IgD-negative memory B cell (primary cell): Measurements from ENCODE around the gene CNPPD1. TPM values are rescaled to one million over a fixed set of nuclear protein-coding genes. Genes with fewer than 3 reads are reported as not detected.
"Not testable (repeated sequence)": the region's sequence is repeated elsewhere in the genome, so short reads cannot be mapped to it uniquely, and the experiment has no call there.

ENCODE experiments used
- H3K27ac Mint-ChIP-seq, 3 donors: one replicate each; pipeline ENCODE4 v1.8.0; 2020 to 2022; ENCODE audit warnings: mild to moderate bottlenecking in 3 of 3, mixed read lengths in 3 of 3, moderate library complexity in 1 of 3
- H3K27me3 Mint-ChIP-seq: one replicate; pipeline ENCODE4 v1.8.0; 2021; ENCODE audit warnings: mixed read lengths
- H3K36me3 Mint-ChIP-seq: one replicate; pipeline ENCODE4 v1.8.0; 2020; ENCODE audit warnings: mild to moderate bottlenecking, mixed read lengths
- H3K4me1 Mint-ChIP-seq, 3 donors: one replicate each; pipeline ENCODE4 v1.8.0; 2020 to 2022; ENCODE audit warnings: mixed read lengths in 3 of 3, mild to moderate bottlenecking in 1 of 3
- H3K4me3 Mint-ChIP-seq, 4 donors: one replicate each; pipeline ENCODE4 v1.8.0; 2020 to 2022; ENCODE audit warnings: mild to moderate bottlenecking in 4 of 4, mixed read lengths in 4 of 4, moderate library complexity in 3 of 4
- H3K9me3 Mint-ChIP-seq, 3 donors: one replicate each; pipeline ENCODE4 v1.8.0; 2020 to 2021; ENCODE audit warnings: mixed read lengths in 3 of 3, mild to moderate bottlenecking in 1 of 3
- polyA plus RNA-seq: library from polyadenylated mRNA; unstranded; fragments of 300-500 nt; fragmentation: Illumina TruSeq; gene quantifications from one replicate; pipeline ENCODE4 v1.2.3, GENCODE V29; 2021

The CNPPD1 gene
- polyA plus RNA-seq, 1 donor from 2014 or later = 151 TPM

- H3K27ac Mint-ChIP-seq = peak overlapping the region in 1 of 3 donors; percentile 36
- not testable (repeated sequence) for H3K4me1 Mint-ChIP-seq
Measured at GRCh38 chr2:219200502-219201326, 24.0 kb upstream of the CNPPD1 start.

DNA sequence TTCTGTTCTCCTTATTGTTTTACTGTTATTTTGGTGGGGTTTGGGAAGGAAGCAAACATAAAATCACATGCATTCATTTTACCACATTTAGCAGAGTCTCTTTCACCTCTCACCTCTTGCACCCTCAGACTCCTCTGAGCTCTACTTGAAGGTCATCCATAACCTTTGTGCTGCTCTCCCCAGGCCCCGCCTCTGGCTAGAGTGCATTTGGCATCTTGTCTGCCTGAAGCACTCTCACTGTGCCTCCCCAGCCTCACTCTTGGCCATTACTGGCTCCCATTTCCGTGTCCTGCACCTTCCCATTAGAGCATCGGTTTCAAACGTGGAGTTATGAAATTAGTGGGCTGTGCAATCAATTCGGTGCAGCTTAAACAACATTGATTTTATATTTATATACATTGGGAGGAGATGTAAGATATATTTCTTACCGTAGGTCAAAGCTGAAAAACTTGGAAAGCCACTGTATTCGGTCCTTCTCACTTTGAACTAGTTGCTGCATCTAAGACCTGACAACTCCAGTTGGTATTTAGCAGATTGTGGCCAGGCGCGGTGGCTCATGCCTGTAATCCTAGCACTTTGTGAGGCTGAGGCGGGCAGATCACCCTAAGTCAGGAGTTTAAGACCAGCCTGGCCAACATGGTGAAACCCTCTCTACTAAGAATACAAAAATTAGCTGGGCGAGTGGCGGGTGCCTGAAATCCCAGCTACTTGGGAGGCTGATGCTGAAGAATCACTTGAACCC is 22.9 kb upstream of the CNPPD1 start:
- peak overlapping the region in 1 of 3 donors; percentile 27 for H3K27ac Mint-ChIP-seq
- no peaks in the 10 kb centered on the region for H3K9me3 Mint-ChIP-seq
- H3K4me1 Mint-ChIP-seq = no peaks in the 10 kb centered on the region
- no peak overlapping the region for H3K4me3 Mint-ChIP-seq
- H3K27me3 Mint-ChIP-seq = no peaks in the 10 kb centered on the region
- no peaks in the 10 kb centered on the region for H3K36me3 Mint-ChIP-seq

More at GRCh38 chr2:219200502-219201326, 24.0 kb upstream of the CNPPD1 start:
- H3K4me3 Mint-ChIP-seq = peak overlapping the region in 2 of 4 donors; percentile 5 to 8
- H3K36me3 Mint-ChIP-seq, H3K27me3 Mint-ChIP-seq, H3K9me3 Mint-ChIP-seq: not testable (repeated sequence)

GRCh38 chr2:219198974-219199373 is 22.2 kb upstream of the CNPPD1 start:
- H3K4me1 Mint-ChIP-seq = no peaks in the 10 kb centered on the region
- H3K27me3 Mint-ChIP-seq = no peaks in the 10 kb centered on the region
- H3K27ac Mint-ChIP-seq = no peak overlapping the region
- H3K36me3 Mint-ChIP-seq = no peaks in the 10 kb centered on the region
- H3K9me3 Mint-ChIP-seq = no peaks in the 10 kb centered on the region
- H3K4me3 Mint-ChIP-seq = no peak overlapping the region

DNA sequence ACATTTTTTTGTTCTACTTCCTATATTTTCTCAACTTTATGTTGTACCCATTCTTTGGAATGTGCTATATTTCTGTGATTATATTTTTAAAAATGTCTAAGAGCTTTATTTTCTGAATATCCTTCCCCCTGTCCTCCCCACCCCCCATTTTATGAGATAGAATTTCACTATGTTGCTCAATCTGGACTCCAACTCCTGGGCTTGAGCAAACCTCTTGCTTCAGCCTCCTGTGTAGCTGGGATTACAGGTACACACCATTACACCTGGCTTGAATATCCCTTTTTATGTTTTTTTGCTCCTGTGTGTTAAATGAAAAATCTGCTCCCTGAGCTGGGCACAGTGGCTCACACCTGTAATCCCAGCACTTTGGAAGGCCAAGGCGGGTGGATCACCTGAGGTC is 20.7 kb upstream of the CNPPD1 start:
- Mint-ChIP-seq H3K27me3 (no peaks in the 10 kb centered on the region), H3K4me1 (no peaks in the 10 kb centered on the region), H3K4me3 (no peak overlapping the region), H3K9me3 (no peaks in the 10 kb centered on the region), H3K36me3 (no peaks in the 10 kb centered on the region), H3K27ac (no peak overlapping the region)

DNA sequence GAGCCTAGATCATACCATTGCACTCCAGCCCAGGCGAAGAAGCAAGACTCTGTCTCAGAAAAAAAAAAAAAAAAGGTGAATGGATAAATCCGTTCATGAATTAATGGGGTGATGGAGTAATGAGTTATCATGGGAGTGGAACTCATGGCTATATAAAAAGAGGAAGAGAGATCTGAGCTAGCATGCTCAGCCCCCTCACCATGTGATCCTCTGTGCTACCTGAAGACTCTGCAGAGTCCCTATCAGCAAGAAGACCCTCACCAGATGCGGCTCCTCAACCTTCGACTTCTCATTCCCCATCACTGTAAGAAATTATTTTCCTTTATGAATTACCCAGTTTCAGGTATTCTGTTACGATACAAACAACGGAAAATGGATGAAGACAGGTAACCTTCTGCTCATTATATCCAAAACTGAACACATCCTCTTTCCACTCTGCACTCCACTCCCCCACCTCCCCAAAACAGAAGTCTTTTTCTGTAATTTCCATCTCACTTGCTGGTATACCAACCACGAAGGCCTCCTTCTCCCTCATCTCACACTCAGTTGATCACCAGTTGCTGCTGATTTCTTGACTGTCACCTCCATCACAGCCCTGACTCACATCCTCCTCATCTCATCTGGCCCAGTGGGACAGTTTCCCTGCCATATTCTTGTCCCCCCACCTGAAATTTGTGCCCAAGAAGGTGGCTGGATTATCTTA is 10.2 kb upstream of the CNPPD1 start:
- Mint-ChIP-seq H3K27me3 (no peaks in the 10 kb centered on the region), H3K4me1 (peaks cover 6 to 15% (median 11%) of the 10 kb centered on the region in 3 donors), H3K4me3 (peak overlapping the region in 1 of 4 donors; percentile 15), H3K27ac (no peak overlapping the region), H3K36me3 (peaks cover 2% of the 10 kb centered on the region), H3K9me3 (no peaks in the 10 kb centered on the region)

- Mint-ChIP-seq H3K9me3 (no peaks in the 10 kb centered on the region), H3K36me3 (peaks cover 3% of the 10 kb centered on the region)
Measured at GRCh38 chr2:219184121-219184520, 7.4 kb upstream of the CNPPD1 start.

DNA sequence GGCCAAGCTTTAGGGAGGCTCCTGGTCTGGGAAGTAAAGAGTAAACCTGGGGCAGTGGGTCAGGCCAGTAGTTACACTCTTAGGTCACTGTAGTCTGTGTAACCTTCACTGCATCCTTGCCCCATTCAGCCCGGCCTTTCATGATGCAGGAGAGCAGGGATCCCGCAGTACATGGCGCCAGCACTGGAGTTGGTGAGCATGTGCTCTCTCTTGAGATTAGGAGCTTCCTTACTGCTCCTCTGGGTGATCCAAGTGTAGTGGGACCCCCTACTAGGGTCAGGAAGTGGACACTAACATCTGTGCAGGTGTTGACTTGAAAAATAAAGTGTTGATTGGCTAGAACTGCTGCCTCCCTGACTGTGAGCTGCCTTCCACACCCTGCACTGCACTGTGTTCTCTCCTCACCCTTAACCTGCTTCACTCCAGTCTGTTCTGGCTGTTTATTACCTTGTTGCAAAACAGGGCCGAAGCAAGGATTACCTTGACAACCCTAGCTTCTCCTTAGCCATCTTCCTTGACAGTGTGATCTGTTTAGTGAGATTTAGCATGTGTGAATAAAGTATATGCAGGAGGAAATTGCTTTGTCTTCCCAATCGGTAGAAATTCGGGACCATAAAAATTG is 6.5 kb upstream of the CNPPD1 start:
- peak overlapping the region in 1 of 3 donors; percentile 85 for H3K27ac Mint-ChIP-seq
- H3K27me3 Mint-ChIP-seq = no peaks in the 10 kb centered on the region
- peaks cover 15 to 24% (median 23%) of the 10 kb centered on the region in 3 donors for H3K4me1 Mint-ChIP-seq
- peaks cover 3% of the 10 kb centered on the region for H3K36me3 Mint-ChIP-seq
- H3K9me3 Mint-ChIP-seq = no peaks in the 10 kb centered on the region
- H3K4me3 Mint-ChIP-seq = peak overlapping the region in 1 of 4 donors; percentile 13

More at GRCh38 chr2:219184121-219184520, 7.4 kb upstream of the CNPPD1 start:
- peak overlapping the region in 1 of 4 donors; percentile 42 for H3K4me3 Mint-ChIP-seq
- H3K4me1 Mint-ChIP-seq = peaks cover 9 to 19% (median 18%) of the 10 kb centered on the region in 3 donors
- H3K27ac Mint-ChIP-seq = peak overlapping the region in 2 of 3 donors; percentile 28 to 63
- no peaks in the 10 kb centered on the region for H3K27me3 Mint-ChIP-seq

- Mint-ChIP-seq H3K27me3 (no peaks in the 10 kb centered on the region), H3K9me3 (no peaks in the 10 kb centered on the region), H3K27ac (no peak overlapping the region), H3K36me3 (peaks cover 3% of the 10 kb centered on the region), H3K4me3 (peak overlapping the region in 1 of 4 donors; percentile 55), H3K4me1 (peaks cover 15 to 24% (median 23%) of the 10 kb centered on the region in 3 donors)
Measured at GRCh38 chr2:219182331-219183150, 5.8 kb upstream of the CNPPD1 start.

GRCh38 chr2:219181531-219181930 is 4.8 kb upstream of the CNPPD1 start:
- Mint-ChIP-seq H3K27me3 (no peaks in the 10 kb centered on the region), H3K27ac (no peak overlapping the region), H3K4me1 (peaks cover 9 to 18% (median 17%) of the 10 kb centered on the region in 3 donors), H3K4me3 (peak overlapping the region in 2 of 4 donors; percentile 30 to 34), H3K36me3 (peaks cover 3% of the 10 kb centered on the region), H3K9me3 (no peaks in the 10 kb centered on the region)

DNA sequence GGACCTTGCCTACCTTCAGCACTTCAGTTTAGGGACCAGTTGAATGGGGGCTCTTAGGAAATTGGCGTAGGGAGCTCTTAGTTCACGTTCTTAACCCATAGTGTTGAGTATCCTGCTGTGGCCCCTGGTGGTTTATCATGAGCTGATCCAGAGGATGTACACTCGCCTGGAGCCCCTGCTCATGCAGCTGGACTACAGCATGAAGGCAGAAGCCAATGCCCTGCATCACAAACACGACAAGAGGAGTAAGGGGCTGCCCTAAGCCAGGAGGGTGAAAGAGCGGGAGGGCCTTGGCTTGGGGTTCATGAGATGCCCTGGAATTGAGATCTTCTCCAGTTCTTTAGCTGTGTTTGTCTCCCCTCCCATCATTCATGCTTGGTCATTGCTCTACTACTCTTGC is 4.2 kb upstream of the CNPPD1 start:
- Mint-ChIP-seq H3K4me3 (peak overlapping the region in 2 of 4 donors; percentile 26 to 97), H3K27me3 (no peaks in the 10 kb centered on the region), H3K9me3 (no peaks in the 10 kb centered on the region), H3K4me1 (peaks cover 11 to 20% (median 19%) of the 10 kb centered on the region in 3 donors), H3K36me3 (peaks cover 3% of the 10 kb centered on the region), H3K27ac (peak overlapping the region in 1 of 3 donors; percentile 92)

GRCh38 chr2:219179601-219180465 is 3.1 kb upstream of the CNPPD1 start:
- peaks cover 3% of the 10 kb centered on the region for H3K36me3 Mint-ChIP-seq

DNA sequence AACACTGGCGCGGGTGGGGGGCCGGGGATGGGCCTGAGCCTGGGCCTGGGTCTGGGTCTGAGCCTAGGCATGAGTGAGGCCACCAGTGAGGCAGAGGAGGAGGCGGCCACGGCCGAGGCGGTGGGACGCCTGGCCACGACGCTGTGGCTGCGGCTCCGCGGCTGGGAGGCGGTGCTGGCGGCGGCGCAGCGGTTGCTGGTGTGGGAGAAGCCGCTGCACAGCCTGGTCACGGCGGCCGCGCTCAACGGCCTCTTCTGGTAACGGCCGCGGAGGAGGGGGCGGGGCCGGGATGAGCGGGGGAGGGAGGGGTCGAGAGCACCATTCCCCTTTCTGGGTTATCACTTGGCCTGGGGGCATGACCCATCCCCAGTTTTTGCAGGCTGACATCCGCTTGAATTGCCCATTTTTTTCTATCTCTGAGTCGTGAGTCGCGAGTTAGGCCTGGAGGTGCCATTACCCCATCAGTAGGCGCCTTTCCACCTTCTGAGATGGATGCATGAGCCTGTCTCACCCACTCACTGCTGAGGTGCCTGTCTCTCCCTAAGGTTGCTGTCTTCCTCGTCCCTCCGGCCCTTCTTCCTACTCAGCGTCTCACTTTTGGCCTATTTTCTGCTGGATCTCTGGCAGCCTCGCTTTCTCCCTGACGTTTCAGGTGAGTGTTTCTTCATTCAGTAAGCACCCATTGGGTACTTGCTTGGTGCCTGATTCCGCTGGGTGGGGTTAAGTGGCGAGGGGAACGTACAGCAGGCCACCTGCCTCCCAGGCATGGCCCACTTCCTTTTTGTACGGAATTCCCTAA is 1.9 kb upstream of the CNPPD1 start:
- no peaks in the 10 kb centered on the region for H3K27me3 Mint-ChIP-seq
- peak overlapping the region; percentile 83 to 98 (median 96) for H3K4me3 Mint-ChIP-seq
- peaks cover 15 to 32% (median 26%) of the 10 kb centered on the region in 3 donors for H3K4me1 Mint-ChIP-seq
- H3K36me3 Mint-ChIP-seq = peaks cover 2% of the 10 kb centered on the region
- peak overlapping the region; percentile 92 to 100 (median 94) for H3K27ac Mint-ChIP-seq
- H3K9me3 Mint-ChIP-seq = no peaks in the 10 kb centered on the region

More at GRCh38 chr2:219179601-219180465, 3.1 kb upstream of the CNPPD1 start:
- Mint-ChIP-seq H3K4me3 (peak overlapping the region; percentile 52 to 98 (median 96)), H3K27me3 (no peaks in the 10 kb centered on the region), H3K27ac (peak overlapping the region in 2 of 3 donors; percentile 92 to 94), H3K4me1 (peaks cover 13 to 24% (median 15%) of the 10 kb centered on the region in 3 donors), H3K9me3 (no peaks in the 10 kb centered on the region)
